SK-N-SH treated with all-trans-retinoic acid at 6 μM for 48 hours (cell line): ENCODE data around the gene UST.

Source experiments
- ATAC-seq: fragments of 200-7000 bp; cut with Tn5 transposase; 3 replicates; pipeline ENCODE4 v1.9.1; 2020; ENCODE audit warnings: mild to moderate bottlenecking, moderate library complexity
- ARNTL ChIP-seq: fragments of 450-650 bp; formaldehyde crosslinking; IDR thresholded peaks from 2 replicates; pipeline ENCODE4 v1.5.0; 2020; ENCODE audit warnings: low read depth, mild to moderate bottlenecking, moderate library complexity, borderline replicate concordance
- BACH2 ChIP-seq: fragments of 250-450 bp; sonication (Bioruptor Pico); IDR thresholded peaks from 2 replicates; pipeline ENCODE4 v1.9.0; 2021; ENCODE audit warnings: mild to moderate bottlenecking, borderline replicate concordance
- CSDC2 ChIP-seq: fragments of 250-450 bp; sonication (Bioruptor Pico); IDR thresholded peaks from 2 replicates; pipeline ENCODE4 v1.5.0; 2020; ENCODE audit warnings: mild to moderate bottlenecking, moderate library complexity
- ESRRG ChIP-seq: fragments of 250-450 bp; sonication (Bioruptor Pico); IDR thresholded peaks from 2 replicates; pipeline ENCODE4 v1.6.1; 2021; ENCODE audit warnings: mild to moderate bottlenecking
- GLIS3 ChIP-seq: fragments of 250-450 bp; sonication (Bioruptor Pico); IDR thresholded peaks from 2 replicates; pipeline ENCODE4 v1.5.0; 2020; ENCODE audit warnings: mild to moderate bottlenecking, moderate library complexity
- ISL1 ChIP-seq: fragments of 250-450 bp; sonication (Bioruptor Pico); IDR thresholded peaks from 2 replicates; pipeline ENCODE4 v2.1.2; 2022; ENCODE audit warnings: mild to moderate bottlenecking, moderate library complexity
- OSR1 ChIP-seq: fragments of 250-450 bp; sonication (Bioruptor Pico); IDR thresholded peaks from 2 replicates; pipeline ENCODE4 v1.8.0; 2022; ENCODE audit warnings: moderate library complexity, mild to moderate bottlenecking, inconsistent platforms
- PATZ1 ChIP-seq: fragments of 250-450 bp; sonication (Bioruptor Pico); IDR thresholded peaks from 2 replicates; pipeline ENCODE4 v1.8.0; 2020; ENCODE audit warnings: mild to moderate bottlenecking, moderate library complexity, borderline replicate concordance
- POU6F1 ChIP-seq: fragments of 250-450 bp; sonication (Bioruptor Pico); IDR thresholded peaks from 2 replicates; pipeline ENCODE4 v1.8.0; 2021; ENCODE audit warnings: low read depth, mild to moderate bottlenecking, moderate library complexity, borderline replicate concordance
- PPARA ChIP-seq: fragments of 250-450 bp; sonication (Bioruptor Pico); IDR thresholded peaks from 2 replicates; pipeline ENCODE4 v1.5.0; 2020; ENCODE audit warnings: mild to moderate bottlenecking, borderline replicate concordance
- RARB ChIP-seq: fragments of 250-450 bp; sonication (Bioruptor Pico); IDR thresholded peaks from 2 replicates; pipeline ENCODE4 v1.8.0; 2021; ENCODE audit warnings: mild to moderate bottlenecking, moderate library complexity
- SNAI2 ChIP-seq: fragments of 250-450 bp; sonication (Bioruptor Pico); IDR thresholded peaks from 2 replicates; pipeline ENCODE4 v1.5.0; 2020; ENCODE audit warnings: mild to moderate bottlenecking, moderate library complexity
- TCF4 ChIP-seq: fragments of 250-450 bp; sonication (Bioruptor Pico); IDR thresholded peaks from 2 replicates; pipeline ENCODE4 v1.8.0; 2021; ENCODE audit warnings: mild to moderate bottlenecking, moderate library complexity, borderline replicate concordance
- TOX ChIP-seq: fragments of 250-450 bp; sonication (Bioruptor Pico); IDR thresholded peaks from 2 replicates; pipeline ENCODE4 v1.8.0; 2021; ENCODE audit warnings: mild to moderate bottlenecking, moderate library complexity, borderline replicate concordance
- TSHZ2 ChIP-seq: fragments of 250-450 bp; sonication (Bioruptor Pico); IDR thresholded peaks from 2 replicates; pipeline ENCODE4 v1.5.0; 2020; ENCODE audit warnings: mild to moderate bottlenecking, moderate library complexity
- ZC3H10 ChIP-seq: fragments of 250-450 bp; sonication (Bioruptor Pico); IDR thresholded peaks from 2 replicates; pipeline ENCODE4 v1.5.1; 2021; ENCODE audit warnings: mild to moderate bottlenecking, moderate library complexity
- ZFP3 ChIP-seq: fragments of 250-450 bp; sonication (Bioruptor Pico); IDR thresholded peaks from 2 replicates; pipeline ENCODE4 v1.5.0; 2020; ENCODE audit warnings: mild to moderate bottlenecking, moderate library complexity
- ZFP30 ChIP-seq: fragments of 450-650 bp; formaldehyde crosslinking; IDR thresholded peaks from 2 replicates; pipeline ENCODE4 v1.5.0; 2022; ENCODE audit warnings: mild to moderate bottlenecking, moderate library complexity
- ZNF565 ChIP-seq: fragments of 450-650 bp; formaldehyde crosslinking; conservative IDR thresholded peaks from 2 replicates; pipeline ENCODE4 v1.5.0; 2020; ENCODE audit warnings: low read depth, mild to moderate bottlenecking, moderate library complexity
- ZNF70 ChIP-seq: fragments of 450-650 bp; formaldehyde crosslinking; IDR thresholded peaks from 2 replicates; pipeline ENCODE4 v1.5.0; 2020; ENCODE audit warnings: mild to moderate bottlenecking, moderate library complexity
- ZNF8 ChIP-seq: fragments of 450-650 bp; formaldehyde crosslinking; IDR thresholded peaks from 2 replicates; pipeline ENCODE4 v1.5.0; 2020; ENCODE audit warnings: mild to moderate bottlenecking, moderate library complexity
- TF ChIP-seq, protein P1 (sequence below): fragments of 250-450 bp; sonication (Bioruptor Pico); IDR thresholded peaks from 2 replicates; pipeline ENCODE4 v1.5.1; 2021; ENCODE audit warnings: mild to moderate bottlenecking, moderate library complexity
- TF ChIP-seq, protein P2 (sequence below): fragments of 250-450 bp; sonication (Bioruptor Pico); IDR thresholded peaks from 2 replicates; pipeline ENCODE4 v1.5.1; 2020; ENCODE audit warnings: low read depth, mild to moderate bottlenecking, moderate library complexity

UST gene

GRCh38 chr6:149056777-149057463 is 310.1 kb downstream of the UST start:
- no peak for TF ChIP-seq POU6F1 (CRISPR knock-in tag)
- no peak for TF ChIP-seq TOX (CRISPR knock-in tag)
- no peak for TF ChIP-seq ESRRG (CRISPR knock-in tag)
- TF ChIP-seq OSR1, result no peak
- TF ChIP-seq, protein P1, sequence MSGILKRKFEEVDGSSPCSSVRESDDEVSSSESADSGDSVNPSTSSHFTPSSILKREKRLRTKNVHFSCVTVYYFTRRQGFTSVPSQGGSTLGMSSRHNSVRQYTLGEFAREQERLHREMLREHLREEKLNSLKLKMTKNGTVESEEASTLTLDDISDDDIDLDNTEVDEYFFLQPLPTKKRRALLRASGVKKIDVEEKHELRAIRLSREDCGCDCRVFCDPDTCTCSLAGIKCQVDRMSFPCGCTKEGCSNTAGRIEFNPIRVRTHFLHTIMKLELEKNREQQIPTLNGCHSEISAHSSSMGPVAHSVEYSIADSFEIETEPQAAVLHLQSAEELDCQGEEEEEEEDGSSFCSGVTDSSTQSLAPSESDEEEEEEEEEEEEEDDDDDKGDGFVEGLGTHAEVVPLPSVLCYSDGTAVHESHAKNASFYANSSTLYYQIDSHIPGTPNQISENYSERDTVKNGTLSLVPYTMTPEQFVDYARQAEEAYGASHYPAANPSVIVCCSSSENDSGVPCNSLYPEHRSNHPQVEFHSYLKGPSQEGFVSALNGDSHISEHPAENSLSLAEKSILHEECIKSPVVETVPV (CRISPR knock-in tag), result no peak
- TF ChIP-seq TCF4 (CRISPR knock-in tag), result no peak
- TF ChIP-seq CSDC2 (CRISPR knock-in tag), result no peak
- no peak for TF ChIP-seq ZFP3 (CRISPR knock-in tag)
- no peak for TF ChIP-seq ISL1
- no peak for TF ChIP-seq ARNTL
- no peak for TF ChIP-seq ZFP30 (CRISPR knock-in tag)
- no peak for TF ChIP-seq GLIS3 (CRISPR knock-in tag)
- TF ChIP-seq PPARA, result no peak
- TF ChIP-seq ZNF565 (CRISPR knock-in tag), result no peak
- TF ChIP-seq, protein P2, sequence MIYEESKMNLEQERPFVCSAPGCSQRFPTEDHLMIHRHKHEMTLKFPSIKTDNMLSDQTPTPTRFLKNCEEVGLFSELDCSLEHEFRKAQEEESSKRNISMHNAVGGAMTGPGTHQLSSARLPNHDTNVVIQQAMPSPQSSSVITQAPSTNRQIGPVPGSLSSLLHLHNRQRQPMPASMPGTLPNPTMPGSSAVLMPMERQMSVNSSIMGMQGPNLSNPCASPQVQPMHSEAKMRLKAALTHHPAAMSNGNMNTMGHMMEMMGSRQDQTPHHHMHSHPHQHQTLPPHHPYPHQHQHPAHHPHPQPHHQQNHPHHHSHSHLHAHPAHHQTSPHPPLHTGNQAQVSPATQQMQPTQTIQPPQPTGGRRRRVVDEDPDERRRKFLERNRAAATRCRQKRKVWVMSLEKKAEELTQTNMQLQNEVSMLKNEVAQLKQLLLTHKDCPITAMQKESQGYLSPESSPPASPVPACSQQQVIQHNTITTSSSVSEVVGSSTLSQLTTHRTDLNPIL, result no peak
- no peak for TF ChIP-seq ZC3H10 (CRISPR knock-in tag)
- no peak for ATAC-seq

DNA sequence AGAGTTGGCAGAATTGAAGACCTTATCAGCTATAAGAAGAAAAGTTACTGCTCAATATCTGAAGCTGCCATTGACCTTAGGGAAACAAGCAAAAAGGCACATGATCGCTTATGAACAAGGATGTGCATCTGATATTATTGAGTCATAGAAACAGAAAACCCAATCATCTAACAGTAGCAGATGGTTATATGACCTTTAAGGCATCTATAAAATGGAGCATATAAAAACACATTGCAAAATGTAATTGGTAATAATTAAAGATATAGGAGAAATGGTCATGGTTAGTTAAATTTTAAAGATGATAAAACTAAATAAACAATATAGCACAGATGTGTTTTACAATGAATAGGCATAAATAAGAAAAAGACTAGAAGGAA is 310.6 kb downstream of the UST start:
- ATAC-seq, result no peak
- TF ChIP-seq GLIS3 (CRISPR knock-in tag) (no peak), ZNF8 (CRISPR knock-in tag) (no peak), ZFP30 (CRISPR knock-in tag) (no peak), ESRRG (CRISPR knock-in tag) (no peak), PATZ1 (no peak), ZNF565 (CRISPR knock-in tag) (no peak), TOX (CRISPR knock-in tag) (no peak), CSDC2 (CRISPR knock-in tag) (no peak), RARB (CRISPR knock-in tag) (no peak), SNAI2 (CRISPR knock-in tag) (no peak), ARNTL (no peak), BACH2 (CRISPR knock-in tag) (no peak), OSR1 (no peak), ISL1 (no peak), TCF4 (CRISPR knock-in tag) (no peak), TSHZ2 (CRISPR knock-in tag) (no peak), ZFP3 (CRISPR knock-in tag) (no peak), ZNF70 (no peak), POU6F1 (CRISPR knock-in tag) (no peak)
- TF ChIP-seq, protein P1 (CRISPR knock-in tag), result no peak
